ENCODE measurements around the gene TMPRSS9.

Gene TMPRSS9

GRCh38 chr19:2461751-2462634, 101.9 kb downstream of the TMPRSS9 start (continued):
- peak; percentile 77 for TF ChIP-seq SP3 (tag by site-specific recombination; IDR thresholded peaks at IDR 0.05)
- peak; percentile 55 for TF ChIP-seq KLF9 (tag by site-specific recombination; IDR thresholded peaks at IDR 0.05; ENCODE audit: low read depth)
- TF ChIP-seq, protein P1, sequence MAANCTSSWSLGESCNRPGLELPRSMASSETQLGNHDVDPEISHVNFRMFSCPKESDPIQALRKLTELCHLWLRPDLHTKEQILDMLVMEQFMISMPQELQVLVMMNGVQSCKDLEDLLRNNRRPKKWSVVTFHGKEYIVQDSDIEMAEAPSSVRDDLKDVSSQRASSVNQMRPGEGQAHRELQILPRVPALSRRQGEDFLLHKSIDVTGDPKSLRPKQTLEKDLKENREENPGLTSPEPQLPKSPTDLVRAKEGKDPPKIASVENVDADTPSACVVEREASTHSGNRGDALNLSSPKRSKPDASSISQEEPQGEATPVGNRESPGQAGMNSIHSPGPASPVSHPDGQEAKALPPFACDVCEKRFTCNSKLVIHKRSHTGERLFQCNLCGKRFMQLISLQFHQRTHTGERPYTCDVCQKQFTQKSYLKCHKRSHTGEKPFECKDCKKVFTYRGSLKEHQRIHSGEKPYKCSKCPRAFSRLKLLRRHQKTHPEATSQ (tag by site-specific recombination; IDR thresholded peaks at IDR 0.05), result no peak
- no peak for TF ChIP-seq ZNF792 (tag by site-specific recombination; IDR thresholded peaks at IDR 0.05)
- no peak for TF ChIP-seq ZNF514 (tag by site-specific recombination; IDR thresholded peaks at IDR 0.05)
- TF ChIP-seq ZNF133 (tag by site-specific recombination; IDR thresholded peaks at IDR 0.05), result no peak
- TF ChIP-seq OSR2 (tag by site-specific recombination; IDR thresholded peaks at IDR 0.05), result no peak
- no peak for TF ChIP-seq ZSCAN23 (tag by site-specific recombination; IDR thresholded peaks at IDR 0.05)
- TF ChIP-seq ZNF473 (tag by site-specific recombination; IDR thresholded peaks at IDR 0.05), result no peak
- no peak for TF ChIP-seq ZNF843 (tag by site-specific recombination; IDR thresholded peaks at IDR 0.05)
- no peak for TF ChIP-seq ZNF623 (tag by site-specific recombination; IDR thresholded peaks at IDR 0.05)
- TF ChIP-seq ZFP3 (tag by site-specific recombination; IDR thresholded peaks at IDR 0.05; ENCODE audit: low read depth), result no peak
- TF ChIP-seq ZNF549 (tag by site-specific recombination; IDR thresholded peaks at IDR 0.05), result no peak
- TF ChIP-seq BCL11B (tag by site-specific recombination; IDR thresholded peaks at IDR 0.05; ENCODE audit: low read depth), result peak; percentile 27; the same call in 1 of the 2 replicates
- no peak for TF ChIP-seq ZNF341 (tag by site-specific recombination; IDR thresholded peaks at IDR 0.05; ENCODE audit: low read depth)
- TF ChIP-seq ZBTB49 (tag by site-specific recombination; IDR thresholded peaks at IDR 0.05; ENCODE audit: low read depth), result no peak
- TF ChIP-seq, protein P2, sequence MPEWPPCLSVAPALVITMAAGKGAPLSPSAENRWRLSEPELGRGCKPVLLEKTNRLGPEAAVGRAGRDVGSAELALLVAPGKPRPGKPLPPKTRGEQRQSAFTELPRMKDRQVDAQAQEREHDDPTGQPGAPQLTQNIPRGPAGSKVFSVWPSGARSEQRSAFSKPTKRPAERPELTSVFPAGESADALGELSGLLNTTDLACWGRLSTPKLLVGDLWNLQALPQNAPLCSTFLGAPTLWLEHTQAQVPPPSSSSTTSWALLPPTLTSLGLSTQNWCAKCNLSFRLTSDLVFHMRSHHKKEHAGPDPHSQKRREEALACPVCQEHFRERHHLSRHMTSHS (tag by site-specific recombination; IDR thresholded peaks at IDR 0.05), result no peak
- TF ChIP-seq, protein P3, sequence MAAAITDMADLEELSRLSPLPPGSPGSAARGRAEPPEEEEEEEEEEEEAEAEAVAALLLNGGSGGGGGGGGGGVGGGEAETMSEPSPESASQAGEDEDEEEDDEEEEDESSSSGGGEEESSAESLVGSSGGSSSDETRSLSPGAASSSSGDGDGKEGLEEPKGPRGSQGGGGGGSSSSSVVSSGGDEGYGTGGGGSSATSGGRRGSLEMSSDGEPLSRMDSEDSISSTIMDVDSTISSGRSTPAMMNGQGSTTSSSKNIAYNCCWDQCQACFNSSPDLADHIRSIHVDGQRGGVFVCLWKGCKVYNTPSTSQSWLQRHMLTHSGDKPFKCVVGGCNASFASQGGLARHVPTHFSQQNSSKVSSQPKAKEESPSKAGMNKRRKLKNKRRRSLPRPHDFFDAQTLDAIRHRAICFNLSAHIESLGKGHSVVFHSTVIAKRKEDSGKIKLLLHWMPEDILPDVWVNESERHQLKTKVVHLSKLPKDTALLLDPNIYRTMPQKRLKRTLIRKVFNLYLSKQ (tag by site-specific recombination; IDR thresholded peaks at IDR 0.05; ENCODE audit: borderline replicate concordance), result no peak
- no peak for TF ChIP-seq ZNF391 (tag by site-specific recombination; IDR thresholded peaks at IDR 0.05; ENCODE audit: borderline replicate concordance, low read depth)
- TF ChIP-seq ZNF37A (tag by site-specific recombination; IDR thresholded peaks at IDR 0.05), result no peak
- TF ChIP-seq PATZ1 (tag by site-specific recombination; IDR thresholded peaks at IDR 0.05), result peak; percentile 48
- TF ChIP-seq ZNF239 (tag by site-specific recombination; IDR thresholded peaks at IDR 0.05), result no peak
- peak; percentile 82 for TF ChIP-seq GLIS2 (tag by site-specific recombination; IDR thresholded peaks at IDR 0.05)
- 0 out of 2 replicates have a peak, but pooled peaks have one; percentile 20 for TF ChIP-seq KLF16 (tag by site-specific recombination; IDR thresholded peaks at IDR 0.05)

Data from HEK293 (cell line).